K562 (cell line): Measurements from ENCODE around the gene ACAP3. TPM values are rescaled to one million over a fixed set of nuclear protein-coding genes. Genes with fewer than 3 reads are reported as not detected.
A peak's percentile ranks its signal among the peaks of the same experiment; 100 is the strongest.

Source experiments
- AFF4 ChIP-seq: sonication (generic); formaldehyde crosslinking; IDR thresholded peaks from 2 replicates; pipeline ENCODE4 v1.8.0; 2023; ENCODE audit warnings: mild to moderate bottlenecking, missing genetic modification reagents
- CTCF ChIP-seq, 3 experiments: IDR thresholded peaks in 2 of 3; conservative IDR thresholded peaks in 1 of 3; 2 replicates each; pipeline ENCODE4 v1.5.1; 2011 to 2012; ENCODE audit warnings: low read length in 3 of 3, mild to moderate bottlenecking in 3 of 3, control low read depth in 2 of 3, improper control_type of control experiment in 1 of 3, inconsistent platforms in 1 of 3, low read depth in 1 of 3, mixed read lengths in 1 of 3, moderate library complexity in 1 of 3; ENCODE audit not compliant: insufficient read depth in 2 of 3
- FOSL1 ChIP-seq: fragments of 200-800 bp; sonication (Bioruptor generic); conservative IDR thresholded peaks from 2 replicates; pipeline ENCODE4 v1.6.1; 2016; ENCODE audit warnings: missing genetic modification characterization, missing compliant biosample characterization
- GTF2E2 ChIP-seq: fragments of 200-800 bp; sonication (Bioruptor generic); IDR thresholded peaks from 2 replicates; pipeline ENCODE4 v1.6.1; 2016; ENCODE audit warnings: missing genetic modification characterization, missing compliant biosample characterization
- POLR2A ChIP-seq: fragments of 450-650 bp; conservative IDR thresholded peaks from 2 replicates; pipeline ENCODE4 v1.6.1; 2016
- POLR2G ChIP-seq: fragments of 200-400 bp; formaldehyde crosslinking; IDR thresholded peaks from 2 replicates; pipeline ENCODE4 v1.6.1; 2017; ENCODE audit warnings: low read depth, mild to moderate bottlenecking, antibody characterized with exemption, low read length, moderate library complexity
- POLR3G ChIP-seq: IDR thresholded peaks from 2 replicates; pipeline ENCODE4 v1.6.1; 2011; ENCODE audit not compliant: insufficient read length, insufficient replicate concordance; ENCODE audit errors: extremely low read depth
- RAD21 ChIP-seq, 2 experiments: fragments of 250-450 bp in 1 of 2; fragments of 450-650 bp in 1 of 2; sonication (Bioruptor Pico) in 1 of 2; formaldehyde crosslinking in 1 of 2; IDR thresholded peaks in 1 of 2; conservative IDR thresholded peaks in 1 of 2; 2 replicates each; pipeline versions ENCODE4 v1.4.0 to v1.8.0; 2020 to 2022; ENCODE audit warnings: mild to moderate bottlenecking in 2 of 2, moderate library complexity in 1 of 2
- RFX1 ChIP-seq: fragments of 450-650 bp; IDR thresholded peaks from 2 replicates; pipeline ENCODE4 v1.6.1; 2016; ENCODE audit warnings: mild to moderate bottlenecking, moderate library complexity
- polyA plus RNA-seq, 8 experiments: library from polyadenylated mRNA; depleted of rRNA in 4 of 8; stranded (reverse) in 5 of 8; unstranded in 3 of 8; fragments of >200 nt; fragmentation: Nextera tagmentation in 2 of 8; fragmentation: Illumina TruSeq in 1 of 8; extraction: Ambion mirVana in 2 of 8; extraction: Trizol in 1 of 8; gene quantifications; 2 replicates each; pipeline versions ENCODE4 v1.2.1 to v1.2.3, GENCODE V29; 2011 to 2014; ENCODE audit warnings: inconsistent platforms in 1 of 8, missing spikeins in 1 of 8
- total RNA-seq, 7 experiments: library from RNA; depleted of rRNA in 6 of 7; stranded (reverse); fragments of >200 nt in 6 of 7; fragmentation: Illumina TruSeq in 2 of 7; extraction: Trizol in 2 of 7; gene quantifications; 2 replicates each; pipeline versions ENCODE4 v1.2.1 to v1.2.3, GENCODE V29; 2011 to 2021; ENCODE audit warnings: low replicate concordance in 1 of 7

The ACAP3 gene
- total and polyA plus RNA-seq, 9 of the 15 experiments (the other 6 are each of a cell fraction or from before 2014, with no cell fraction given), result 0.01 to 49.0 (median 12.0) TPM

GRCh38 chr1:1310109-1310385 is 2.3 kb upstream of the ACAP3 start (continued):
- peak in 2 of 3 experiments; percentile 1 to 19; a peak in 1 of 6 replicates for TF ChIP-seq CTCF (IDR thresholded peaks at IDR 0.05 in 2 of 3, conservative IDR thresholded peaks at IDR 0.05 in 1 of 3; ENCODE audit: insufficient read depth in 2 of 3, low read depth in 1 of 3, low read length in 3 of 3)
- no peak for TF ChIP-seq POLR3G
- TF ChIP-seq GTF2E2 (tag), result no peak
- TF ChIP-seq RFX1, result no peak
- peak; percentile 31 for TF ChIP-seq POLR2G
- TF ChIP-seq POLR2A, result 0 out of 2 replicates have a peak, but pooled peaks have one; percentile 3
- no peak for TF ChIP-seq FOSL1 (tag)
- TF ChIP-seq RAD21 (CRISPR knock-in tag; conservative IDR thresholded peaks at IDR 0.05 in 1 of 2, IDR thresholded peaks at IDR 0.05 in 1 of 2), result 0 out of 4 replicates have a peak, but pooled peaks of 1 of the 2 experiments have one; percentile 12
- TF ChIP-seq AFF4 (CRISPR knock-in tag), result no peak
